ENCODE measurements around the gene OSBPL1A. TPM values are rescaled to one million over a fixed set of nuclear protein-coding genes. Genes with fewer than 3 reads are reported as not detected.
A peak's percentile ranks its signal among the peaks of the same experiment; 100 is the strongest.

Gene OSBPL1A
- total RNA-seq, 1 donor from 2014 or later = 18.7 TPM

DNA sequence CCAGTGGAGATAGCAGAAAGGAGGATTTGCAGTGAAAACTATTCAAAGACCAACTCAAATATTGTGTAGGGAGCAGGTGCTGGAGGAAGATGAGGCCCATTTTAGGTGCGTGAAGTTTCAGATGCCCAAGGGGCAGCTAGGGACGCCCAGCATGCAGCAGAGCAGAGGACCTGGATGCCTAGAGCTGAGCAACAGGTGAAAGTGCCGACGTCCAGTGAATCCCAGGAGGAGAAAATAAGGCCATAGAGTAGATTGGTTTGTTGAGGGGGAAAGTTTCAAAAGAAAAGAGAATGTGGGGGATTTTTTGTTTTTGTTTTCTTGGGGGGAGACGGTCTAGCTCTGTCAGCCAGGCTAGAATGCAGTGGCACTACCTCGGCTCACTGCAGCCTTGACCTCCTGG is 53.1 kb downstream of the OSBPL1A start:
- no peak for DNase-seq (ENCODE audit: extremely low read depth, low read depth, low spot score)

GRCh38 chr18:24342347-24342746 is 55.3 kb downstream of the OSBPL1A start:
- DNase-seq (ENCODE audit: extremely low read depth, low read depth, low spot score) = peak; percentile 18

DNA sequence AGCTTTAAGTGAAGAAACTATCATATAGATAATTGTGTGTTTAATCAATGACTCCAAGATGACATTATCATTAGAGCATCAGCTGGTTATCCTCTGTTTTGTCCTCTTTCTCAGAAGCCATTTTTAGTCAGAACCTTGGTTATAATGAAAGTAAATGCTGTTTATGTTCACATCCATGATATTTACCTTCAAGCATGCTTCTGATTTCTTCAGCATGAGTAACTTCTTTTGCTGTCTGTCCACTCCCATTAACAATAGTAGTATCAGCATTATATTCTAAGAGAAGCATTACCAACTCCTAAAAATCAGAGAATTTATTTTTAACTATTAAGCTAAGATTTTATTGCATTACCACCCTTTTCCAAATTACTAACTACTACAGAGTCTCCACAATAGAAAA is 56.3 kb downstream of the OSBPL1A start:
- no peak for DNase-seq (ENCODE audit: extremely low read depth, low read depth, low spot score)

GRCh38 chr18:24333084-24333483 is 64.5 kb downstream of the OSBPL1A start:
- no peak for DNase-seq (ENCODE audit: extremely low read depth, low read depth, low spot score)

GRCh38 chr18:24326211-24326610 is 71.4 kb downstream of the OSBPL1A start:
- DNase-seq (ENCODE audit: extremely low read depth, low read depth, low spot score) = no peak

GRCh38 chr18:24322584-24323136 is 75.0 kb downstream of the OSBPL1A start:
- no peak for DNase-seq (ENCODE audit: extremely low read depth, low read depth, low spot score)

GRCh38 chr18:24321071-24321470 is 76.6 kb downstream of the OSBPL1A start:
- DNase-seq (ENCODE audit: extremely low read depth, low read depth, low spot score) = no peak

DNA sequence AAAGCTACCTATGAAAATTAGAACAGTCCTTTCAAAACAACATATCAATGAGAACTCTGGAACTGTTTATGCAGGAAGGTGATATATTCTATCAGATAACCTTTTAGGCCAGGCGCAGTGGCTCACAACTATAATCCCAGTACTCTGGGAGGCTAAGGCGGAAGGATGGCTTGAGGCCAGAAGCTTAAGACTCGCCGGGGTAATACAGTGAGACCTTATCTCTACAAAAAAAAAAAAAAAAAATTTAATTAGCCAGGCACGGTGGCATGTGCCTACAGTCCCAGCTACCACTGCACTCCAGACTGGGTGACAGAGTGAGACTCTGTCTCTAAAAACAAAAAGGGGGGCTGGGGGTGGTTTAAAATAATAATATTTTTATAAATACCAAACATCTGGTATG is 77.9 kb downstream of the OSBPL1A start:
- DNase-seq (ENCODE audit: extremely low read depth, low read depth, low spot score) = no peak

- no peak for DNase-seq (ENCODE audit: extremely low read depth, low read depth, low spot score)
Measured at GRCh38 chr18:24317370-24317769, 80.3 kb downstream of the OSBPL1A start.

GRCh38 chr18:24315170-24315569 is 82.5 kb downstream of the OSBPL1A start:
- no peak for DNase-seq (ENCODE audit: extremely low read depth, low read depth, low spot score)

DNA sequence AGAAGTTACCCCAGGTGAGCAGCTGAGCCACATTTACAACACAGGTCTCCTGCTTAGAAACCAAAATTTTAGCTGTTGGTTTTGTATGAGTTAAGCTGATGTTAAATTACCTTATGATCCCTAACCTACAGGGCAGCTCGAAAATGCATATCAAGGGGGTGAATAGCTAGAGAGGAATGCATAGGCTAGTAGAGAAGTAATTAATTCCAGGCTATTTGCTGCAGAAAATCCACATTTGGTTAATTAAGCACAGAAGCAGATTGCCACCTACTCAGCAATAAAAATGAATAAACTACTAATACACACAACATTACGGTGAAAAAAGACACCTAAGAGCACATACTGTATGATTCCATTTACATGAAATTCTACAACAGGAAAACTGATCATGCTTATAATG is 91.4 kb downstream of the OSBPL1A start:
- DNase-seq (ENCODE audit: extremely low read depth, low read depth, low spot score) = no peak

- no peak for DNase-seq (ENCODE audit: extremely low read depth, low read depth, low spot score)
Measured at GRCh38 chr18:24300703-24301102, 96.9 kb downstream of the OSBPL1A start.

DNA sequence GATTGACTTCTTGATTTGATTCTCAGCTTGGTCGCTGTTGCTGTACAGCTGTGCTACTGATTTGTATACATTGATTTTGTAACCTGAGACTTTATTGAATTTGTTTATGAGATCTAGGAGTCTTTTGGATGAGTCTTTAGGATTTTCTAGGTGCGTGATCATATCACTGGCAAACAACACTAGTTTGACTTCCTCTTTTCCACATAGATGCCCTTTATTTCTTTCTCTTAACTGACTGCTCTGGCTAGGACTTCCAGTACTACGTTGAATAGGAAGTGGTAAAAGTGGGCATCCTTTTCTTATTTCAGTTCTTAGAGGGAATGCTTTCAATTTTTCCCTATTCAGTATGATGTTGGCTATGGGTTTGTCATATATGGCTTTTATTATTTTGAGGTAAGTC is 101.3 kb downstream of the OSBPL1A start:
- DNase-seq (ENCODE audit: extremely low read depth, low read depth, low spot score) = no peak

DNA sequence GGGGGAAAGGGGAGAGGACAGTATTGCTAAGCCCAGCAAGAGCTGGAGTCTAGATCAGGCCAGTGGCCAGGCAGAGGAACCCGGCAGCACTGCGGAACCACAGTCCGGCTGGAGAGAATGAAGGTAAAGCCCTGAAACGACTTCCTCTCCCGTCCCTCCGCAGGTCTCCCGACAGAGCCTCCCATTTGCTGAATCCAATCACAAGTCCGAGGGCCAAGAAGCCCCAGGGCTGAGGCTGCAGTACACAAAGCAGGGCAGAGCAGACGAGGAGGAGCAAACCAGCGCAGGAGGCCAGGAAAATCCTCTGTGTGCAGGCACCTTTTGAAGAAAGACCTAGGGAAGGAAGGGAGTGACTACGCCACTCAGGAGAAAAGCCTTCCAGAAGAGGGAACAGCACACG is 104.4 kb downstream of the OSBPL1A start:
- DNase-seq (ENCODE audit: extremely low read depth, low read depth, low spot score) = no peak

DNA sequence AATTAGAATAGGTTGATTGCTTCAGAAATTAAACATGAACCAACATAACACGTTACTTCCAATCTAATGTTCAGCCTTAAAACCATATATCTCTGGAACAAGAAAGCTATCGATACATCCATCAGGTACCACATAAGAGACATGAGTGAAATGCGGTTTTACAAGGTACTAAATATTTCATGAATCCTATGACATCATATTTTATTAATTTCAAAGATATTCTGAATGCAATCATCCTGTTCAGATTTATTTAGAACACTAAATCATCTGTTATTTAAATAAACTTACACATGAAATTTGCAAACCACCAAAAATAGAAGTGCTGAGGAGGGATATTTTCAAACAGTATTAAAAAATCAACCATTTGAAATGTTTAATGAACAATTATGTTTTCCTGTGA is 119.0 kb downstream of the OSBPL1A start:
- no peak for DNase-seq (ENCODE audit: extremely low read depth, low read depth, low spot score)

- DNase-seq (ENCODE audit: extremely low read depth, low read depth, low spot score) = no peak
Measured at GRCh38 chr18:24277516-24278195, 120.0 kb downstream of the OSBPL1A start.

- no peak for DNase-seq (ENCODE audit: extremely low read depth, low read depth, low spot score)
Measured at GRCh38 chr18:24276994-24277393, 120.6 kb downstream of the OSBPL1A start.

GRCh38 chr18:24274837-24275236 is 122.8 kb downstream of the OSBPL1A start:
- no peak for DNase-seq (ENCODE audit: extremely low read depth, low read depth, low spot score)

GRCh38 chr18:24273596-24273995 is 124.0 kb downstream of the OSBPL1A start:
- no peak for DNase-seq (ENCODE audit: extremely low read depth, low read depth, low spot score)

DNA sequence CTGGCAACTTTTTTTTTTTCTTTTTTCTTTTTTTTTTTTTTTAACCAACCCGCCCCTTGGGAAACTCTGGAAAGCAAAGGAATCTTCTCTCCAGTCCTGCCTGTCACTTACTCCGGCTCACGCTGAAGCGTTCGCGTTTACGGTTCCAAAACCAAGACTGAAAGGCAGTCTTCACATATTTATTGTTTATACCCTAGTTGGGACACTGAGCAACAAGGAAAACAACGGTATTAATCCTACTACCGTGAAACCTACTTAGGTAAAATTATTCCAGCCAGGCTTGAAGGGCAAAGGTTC is 125.4 kb downstream of the OSBPL1A start:
- DNase-seq (ENCODE audit: extremely low read depth, low read depth, low spot score) = no peak

DNA sequence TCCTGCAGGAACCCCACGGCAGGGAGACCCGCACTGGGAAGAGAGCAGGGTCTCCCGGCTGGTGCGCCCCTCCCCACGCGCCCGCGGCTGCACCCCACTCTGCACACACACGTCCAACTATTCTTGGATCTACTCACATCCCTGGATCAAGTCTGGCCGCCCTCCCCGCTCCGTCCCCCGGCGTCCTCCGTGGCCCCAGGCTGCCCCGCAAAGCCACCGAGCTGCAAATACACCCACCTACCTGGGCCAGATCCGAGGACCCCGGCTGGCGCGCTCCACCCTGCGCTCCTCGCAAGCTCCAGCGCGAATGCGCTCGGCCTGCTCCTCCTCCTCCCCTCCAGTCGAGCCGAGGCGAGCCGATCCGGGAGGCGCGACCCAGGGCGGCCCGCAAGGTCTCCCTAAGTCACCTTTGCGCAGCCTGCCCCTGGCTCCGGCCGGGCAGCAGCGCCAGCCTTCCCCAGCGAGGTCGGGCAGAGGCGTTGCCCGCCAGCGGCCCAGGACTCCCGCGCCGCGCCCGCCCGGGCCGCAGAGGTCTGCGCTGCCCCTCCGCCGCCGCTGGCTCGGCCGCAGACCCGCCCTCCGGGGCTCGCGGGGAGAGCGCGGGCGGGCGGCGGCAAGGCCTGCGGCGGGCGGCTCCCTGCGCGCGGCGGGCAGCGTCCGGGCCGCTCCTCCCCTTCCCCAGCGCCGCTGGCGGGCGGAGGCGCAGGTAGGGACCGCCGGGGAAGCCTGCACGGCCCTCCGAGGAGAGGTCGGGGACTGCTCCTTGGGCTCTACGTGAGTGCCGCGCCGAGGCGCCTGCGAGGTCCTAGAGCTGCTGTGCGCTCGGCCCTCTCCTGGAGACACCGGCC is 126.0 kb downstream of the OSBPL1A start:
- no peak for DNase-seq (ENCODE audit: extremely low read depth, low read depth, low spot score)

DNA sequence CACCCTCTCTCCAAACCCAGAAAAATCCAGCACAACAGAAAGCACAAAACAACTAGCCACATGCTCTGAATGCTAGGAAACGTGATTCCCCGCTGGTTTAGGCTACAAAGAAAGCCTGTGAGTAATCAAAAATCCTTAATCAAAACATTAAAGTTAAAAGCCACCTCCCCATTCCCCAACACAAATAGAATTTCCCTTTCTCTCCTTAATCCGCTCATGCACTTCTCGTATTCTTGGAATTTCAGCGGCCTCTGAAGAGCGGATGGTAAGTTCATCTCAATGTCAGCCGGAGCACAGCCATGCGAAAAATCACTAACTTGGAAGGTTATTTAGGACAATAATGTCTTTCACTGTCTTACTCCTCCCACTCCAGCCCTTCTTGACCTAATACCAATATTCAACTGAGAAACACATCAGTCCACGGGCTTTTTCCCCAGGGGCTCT is 126.7 kb downstream of the OSBPL1A start:
- DNase-seq (ENCODE audit: extremely low read depth, low read depth, low spot score) = no peak

All from glomerular endothelial cell (primary cell).